ENCODE data around the gene TMEM62. TPM values are rescaled to one million over a fixed set of nuclear protein-coding genes. Genes with fewer than 3 reads are reported as not detected.

The TMEM62 gene
- total and polyA plus RNA-seq, 4 donors, result 4.5 to 14.0 (median 10.6) TPM

DNA sequence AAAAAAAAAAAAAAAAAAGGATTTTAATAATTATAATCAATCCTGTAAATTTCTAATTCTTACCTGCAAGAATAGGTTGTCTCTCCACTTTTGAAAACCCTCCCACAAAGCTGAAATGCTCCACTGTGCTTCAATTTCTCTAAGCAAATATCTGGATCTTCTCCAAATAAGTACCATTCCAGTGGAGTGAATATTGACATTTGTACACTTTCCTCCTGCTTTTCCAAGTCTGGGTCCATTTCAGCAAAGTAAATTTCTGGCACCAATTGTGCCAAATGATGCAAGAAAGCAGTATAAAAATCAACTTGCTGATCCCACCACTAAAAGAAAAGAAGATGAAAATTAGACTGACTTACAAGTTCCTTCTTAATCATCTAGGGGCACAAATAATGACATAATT is 47.5 kb upstream of the TMEM62 start:
- peaks cover 0 to 5% (median 2%) of the 10 kb centered on the region in 4 donors for H3K36me3 ChIP-seq (ENCODE audit: control insufficient read depth in 4 of 4, insufficient read depth in 3 of 4, low read depth in 1 of 4, low read length in 3 of 4)
- no peak overlapping the region for H3K4me3 ChIP-seq (ENCODE audit: low read depth in 1 of 3, low read length in 3 of 3)
- TF ChIP-seq, protein P1, sequence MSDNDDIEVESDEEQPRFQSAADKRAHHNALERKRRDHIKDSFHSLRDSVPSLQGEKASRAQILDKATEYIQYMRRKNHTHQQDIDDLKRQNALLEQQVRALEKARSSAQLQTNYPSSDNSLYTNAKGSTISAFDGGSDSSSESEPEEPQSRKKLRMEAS (IDR thresholded peaks at IDR 0.05), result peak; percentile 43
- TF ChIP-seq, protein P2, sequence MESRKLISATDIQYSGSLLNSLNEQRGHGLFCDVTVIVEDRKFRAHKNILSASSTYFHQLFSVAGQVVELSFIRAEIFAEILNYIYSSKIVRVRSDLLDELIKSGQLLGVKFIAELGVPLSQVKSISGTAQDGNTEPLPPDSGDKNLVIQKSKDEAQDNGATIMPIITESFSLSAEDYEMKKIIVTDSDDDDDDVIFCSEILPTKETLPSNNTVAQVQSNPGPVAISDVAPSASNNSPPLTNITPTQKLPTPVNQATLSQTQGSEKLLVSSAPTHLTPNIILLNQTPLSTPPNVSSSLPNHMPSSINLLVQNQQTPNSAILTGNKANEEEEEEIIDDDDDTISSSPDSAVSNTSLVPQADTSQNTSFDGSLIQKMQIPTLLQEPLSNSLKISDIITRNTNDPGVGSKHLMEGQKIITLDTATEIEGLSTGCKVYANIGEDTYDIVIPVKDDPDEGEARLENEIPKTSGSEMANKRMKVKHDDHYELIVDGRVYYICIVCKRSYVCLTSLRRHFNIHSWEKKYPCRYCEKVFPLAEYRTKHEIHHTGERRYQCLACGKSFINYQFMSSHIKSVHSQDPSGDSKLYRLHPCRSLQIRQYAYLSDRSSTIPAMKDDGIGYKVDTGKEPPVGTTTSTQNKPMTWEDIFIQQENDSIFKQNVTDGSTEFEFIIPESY (IDR thresholded peaks at IDR 0.05), result peak; percentile 29
- TF ChIP-seq HNF4A (conservative IDR thresholded peaks at IDR 0.05) (peak; percentile 40 to 55), GABPA (IDR thresholded peaks at IDR 0.05 in 1 of 2, conservative IDR thresholded peaks at IDR 0.05 in 1 of 2) (no peak), TAF1 (conservative IDR thresholded peaks at IDR 0.05) (no peak), YY1 (IDR thresholded peaks at IDR 0.05) (peak; percentile 59), JUND (IDR thresholded peaks at IDR 0.05) (peak; percentile 19 to 41), RXRA (IDR thresholded peaks at IDR 0.05) (peak in 1 of 2 donors; percentile 25), EGR1 (IDR thresholded peaks at IDR 0.05; ENCODE audit: low read depth in 2 of 2) (peak in 1 of 2 donors; percentile 28), HNF4G (IDR thresholded peaks at IDR 0.05) (no peak), SP1 (IDR thresholded peaks at IDR 0.05) (peak; percentile 11), FOXA2 (IDR thresholded peaks at IDR 0.05) (peak; percentile 58), NR2F2 (IDR thresholded peaks at IDR 0.05) (no peak), RAD21 (IDR thresholded peaks at IDR 0.05) (peak; percentile 28 to 34), FOXA1 (IDR thresholded peaks at IDR 0.05) (peak; percentile 65)
- TF ChIP-seq, protein P3, sequence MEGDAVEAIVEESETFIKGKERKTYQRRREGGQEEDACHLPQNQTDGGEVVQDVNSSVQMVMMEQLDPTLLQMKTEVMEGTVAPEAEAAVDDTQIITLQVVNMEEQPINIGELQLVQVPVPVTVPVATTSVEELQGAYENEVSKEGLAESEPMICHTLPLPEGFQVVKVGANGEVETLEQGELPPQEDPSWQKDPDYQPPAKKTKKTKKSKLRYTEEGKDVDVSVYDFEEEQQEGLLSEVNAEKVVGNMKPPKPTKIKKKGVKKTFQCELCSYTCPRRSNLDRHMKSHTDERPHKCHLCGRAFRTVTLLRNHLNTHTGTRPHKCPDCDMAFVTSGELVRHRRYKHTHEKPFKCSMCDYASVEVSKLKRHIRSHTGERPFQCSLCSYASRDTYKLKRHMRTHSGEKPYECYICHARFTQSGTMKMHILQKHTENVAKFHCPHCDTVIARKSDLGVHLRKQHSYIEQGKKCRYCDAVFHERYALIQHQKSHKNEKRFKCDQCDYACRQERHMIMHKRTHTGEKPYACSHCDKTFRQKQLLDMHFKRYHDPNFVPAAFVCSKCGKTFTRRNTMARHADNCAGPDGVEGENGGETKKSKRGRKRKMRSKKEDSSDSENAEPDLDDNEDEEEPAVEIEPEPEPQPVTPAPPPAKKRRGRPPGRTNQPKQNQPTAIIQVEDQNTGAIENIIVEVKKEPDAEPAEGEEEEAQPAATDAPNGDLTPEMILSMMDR (IDR thresholded peaks at IDR 0.05; ENCODE audit: low read depth, low read length, missing input control), result no peak
- TF ChIP-seq, protein P4, sequence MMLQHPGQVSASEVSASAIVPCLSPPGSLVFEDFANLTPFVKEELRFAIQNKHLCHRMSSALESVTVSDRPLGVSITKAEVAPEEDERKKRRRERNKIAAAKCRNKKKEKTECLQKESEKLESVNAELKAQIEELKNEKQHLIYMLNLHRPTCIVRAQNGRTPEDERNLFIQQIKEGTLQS (IDR thresholded peaks at IDR 0.05), result peak; percentile 62
- TF ChIP-seq, protein P5, sequence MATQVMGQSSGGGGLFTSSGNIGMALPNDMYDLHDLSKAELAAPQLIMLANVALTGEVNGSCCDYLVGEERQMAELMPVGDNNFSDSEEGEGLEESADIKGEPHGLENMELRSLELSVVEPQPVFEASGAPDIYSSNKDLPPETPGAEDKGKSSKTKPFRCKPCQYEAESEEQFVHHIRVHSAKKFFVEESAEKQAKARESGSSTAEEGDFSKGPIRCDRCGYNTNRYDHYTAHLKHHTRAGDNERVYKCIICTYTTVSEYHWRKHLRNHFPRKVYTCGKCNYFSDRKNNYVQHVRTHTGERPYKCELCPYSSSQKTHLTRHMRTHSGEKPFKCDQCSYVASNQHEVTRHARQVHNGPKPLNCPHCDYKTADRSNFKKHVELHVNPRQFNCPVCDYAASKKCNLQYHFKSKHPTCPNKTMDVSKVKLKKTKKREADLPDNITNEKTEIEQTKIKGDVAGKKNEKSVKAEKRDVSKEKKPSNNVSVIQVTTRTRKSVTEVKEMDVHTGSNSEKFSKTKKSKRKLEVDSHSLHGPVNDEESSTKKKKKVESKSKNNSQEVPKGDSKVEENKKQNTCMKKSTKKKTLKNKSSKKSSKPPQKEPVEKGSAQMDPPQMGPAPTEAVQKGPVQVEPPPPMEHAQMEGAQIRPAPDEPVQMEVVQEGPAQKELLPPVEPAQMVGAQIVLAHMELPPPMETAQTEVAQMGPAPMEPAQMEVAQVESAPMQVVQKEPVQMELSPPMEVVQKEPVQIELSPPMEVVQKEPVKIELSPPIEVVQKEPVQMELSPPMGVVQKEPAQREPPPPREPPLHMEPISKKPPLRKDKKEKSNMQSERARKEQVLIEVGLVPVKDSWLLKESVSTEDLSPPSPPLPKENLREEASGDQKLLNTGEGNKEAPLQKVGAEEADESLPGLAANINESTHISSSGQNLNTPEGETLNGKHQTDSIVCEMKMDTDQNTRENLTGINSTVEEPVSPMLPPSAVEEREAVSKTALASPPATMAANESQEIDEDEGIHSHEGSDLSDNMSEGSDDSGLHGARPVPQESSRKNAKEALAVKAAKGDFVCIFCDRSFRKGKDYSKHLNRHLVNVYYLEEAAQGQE (IDR thresholded peaks at IDR 0.05), result peak; percentile 60
- no peaks in the 10 kb centered on the region for H3K9me3 ChIP-seq (ENCODE audit: control insufficient read depth in 4 of 4, low read length in 3 of 4)
- DNase-seq (ENCODE audit: low spot score), result no peak
- H3K9ac ChIP-seq (ENCODE audit: low read depth in 1 of 2, low read length in 2 of 2), result no peak overlapping the region
- no peaks in the 10 kb centered on the region for H3K27me3 ChIP-seq (ENCODE audit: control insufficient read depth in 4 of 4, insufficient read depth in 4 of 4, low read length in 3 of 4)
- H3K27ac ChIP-seq (ENCODE audit: low read depth in 1 of 2, low read length in 2 of 2), result no peak overlapping the region
- H3K4me1 ChIP-seq (ENCODE audit: control insufficient read depth in 4 of 4, insufficient read depth in 4 of 4, low read length in 3 of 4), result peaks cover 4 to 15% (median 11%) of the 10 kb centered on the region in 4 donors

All from liver (tissue), 9 donors.